HepG2 (cell line): ENCODE measurements around the gene GCN1.

Source experiments
- POLR2A ChIP-seq, 2 experiments: IDR thresholded peaks; 2 replicates each; pipeline ENCODE4 v1.6.1; 2011; ENCODE audit warnings: low read depth in 2 of 2, low read length in 2 of 2, mild to moderate bottlenecking in 1 of 2, moderate library complexity in 1 of 2; ENCODE audit not compliant: insufficient read depth in 1 of 2
- ZNF761 ChIP-seq: sonication (generic); formaldehyde crosslinking; conservative IDR thresholded peaks from 2 replicates; pipeline ENCODE4 v1.4.0; 2020; ENCODE audit warnings: mild to moderate bottlenecking, missing genetic modification reagents
- TF ChIP-seq, protein P1 (sequence below), 2 experiments: fragments of 450-650 bp in 1 of 2; sonication (generic) in 1 of 2; formaldehyde crosslinking in 1 of 2; IDR thresholded peaks; 2 replicates each; pipeline versions ENCODE4 v1.6.1 to v1.8.0; 2016 to 2022; ENCODE audit warnings: antibody characterized with exemption in 1 of 2, mild to moderate bottlenecking in 1 of 2, missing genetic modification reagents in 1 of 2
- TF ChIP-seq, protein P2 (sequence below): sonication (generic); formaldehyde crosslinking; conservative IDR thresholded peaks from 2 replicates; pipeline ENCODE4 v1.4.0; 2020; ENCODE audit warnings: missing genetic modification reagents

DNA sequence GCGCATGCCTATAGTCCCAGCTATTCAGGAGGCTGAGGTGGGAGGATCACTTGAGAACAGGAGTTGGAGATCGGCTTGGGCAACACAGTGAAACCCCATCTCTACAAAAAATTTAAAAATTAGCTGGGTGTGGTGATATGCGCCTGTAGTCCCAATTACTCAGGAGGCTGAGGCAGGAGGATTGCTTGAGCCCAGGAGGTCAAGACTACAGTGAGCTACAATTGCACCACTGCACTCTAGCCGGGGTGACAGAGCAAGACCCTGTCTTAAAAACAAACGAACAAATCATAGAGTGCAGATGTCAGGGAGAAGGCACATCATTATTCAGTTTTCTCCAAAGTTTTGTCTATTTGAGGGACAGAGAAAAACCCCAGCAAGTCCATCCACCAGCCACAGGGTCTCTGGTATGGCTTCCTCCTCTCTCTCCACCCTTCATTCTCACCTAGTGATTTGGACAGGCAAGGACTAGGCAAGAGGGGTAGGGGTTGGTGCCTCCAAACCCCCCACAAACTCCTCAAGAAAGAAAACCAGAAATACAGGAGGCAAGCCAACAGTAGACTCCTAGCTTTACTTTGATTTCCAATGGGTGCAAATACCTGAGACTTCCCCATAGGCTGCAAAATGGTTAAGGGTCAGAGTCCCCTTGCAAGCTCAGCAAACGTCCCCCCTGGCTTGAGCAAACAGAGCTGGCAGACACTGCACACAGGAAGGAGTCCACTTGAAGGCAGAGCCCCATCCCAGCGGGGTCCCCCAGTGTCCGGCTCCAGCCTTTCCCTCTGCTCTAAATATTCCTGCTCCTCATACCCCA, 32.9 kb upstream of the GCN1 start:
- TF ChIP-seq, protein P1, sequence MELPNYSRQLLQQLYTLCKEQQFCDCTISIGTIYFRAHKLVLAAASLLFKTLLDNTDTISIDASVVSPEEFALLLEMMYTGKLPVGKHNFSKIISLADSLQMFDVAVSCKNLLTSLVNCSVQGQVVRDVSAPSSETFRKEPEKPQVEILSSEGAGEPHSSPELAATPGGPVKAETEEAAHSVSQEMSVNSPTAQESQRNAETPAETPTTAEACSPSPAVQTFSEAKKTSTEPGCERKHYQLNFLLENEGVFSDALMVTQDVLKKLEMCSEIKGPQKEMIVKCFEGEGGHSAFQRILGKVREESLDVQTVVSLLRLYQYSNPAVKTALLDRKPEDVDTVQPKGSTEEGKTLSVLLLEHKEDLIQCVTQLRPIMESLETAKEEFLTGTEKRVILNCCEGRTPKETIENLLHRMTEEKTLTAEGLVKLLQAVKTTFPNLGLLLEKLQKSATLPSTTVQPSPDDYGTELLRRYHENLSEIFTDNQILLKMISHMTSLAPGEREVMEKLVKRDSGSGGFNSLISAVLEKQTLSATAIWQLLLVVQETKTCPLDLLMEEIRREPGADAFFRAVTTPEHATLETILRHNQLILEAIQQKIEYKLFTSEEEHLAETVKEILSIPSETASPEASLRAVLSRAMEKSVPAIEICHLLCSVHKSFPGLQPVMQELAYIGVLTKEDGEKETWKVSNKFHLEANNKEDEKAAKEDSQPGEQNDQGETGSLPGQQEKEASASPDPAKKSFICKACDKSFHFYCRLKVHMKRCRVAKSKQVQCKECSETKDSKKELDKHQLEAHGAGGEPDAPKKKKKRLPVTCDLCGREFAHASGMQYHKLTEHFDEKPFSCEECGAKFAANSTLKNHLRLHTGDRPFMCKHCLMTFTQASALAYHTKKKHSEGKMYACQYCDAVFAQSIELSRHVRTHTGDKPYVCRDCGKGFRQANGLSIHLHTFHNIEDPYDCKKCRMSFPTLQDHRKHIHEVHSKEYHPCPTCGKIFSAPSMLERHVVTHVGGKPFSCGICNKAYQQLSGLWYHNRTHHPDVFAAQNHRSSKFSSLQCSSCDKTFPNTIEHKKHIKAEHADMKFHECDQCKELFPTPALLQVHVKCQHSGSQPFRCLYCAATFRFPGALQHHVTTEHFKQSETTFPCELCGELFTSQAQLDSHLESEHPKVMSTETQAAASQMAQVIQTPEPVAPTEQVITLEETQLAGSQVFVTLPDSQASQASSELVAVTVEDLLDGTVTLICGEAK (IDR thresholded peaks at IDR 0.05) = no peak
- TF ChIP-seq, protein P1 (CRISPR knock-in tag; IDR thresholded peaks at IDR 0.05) = no peak
- TF ChIP-seq, protein P2, sequence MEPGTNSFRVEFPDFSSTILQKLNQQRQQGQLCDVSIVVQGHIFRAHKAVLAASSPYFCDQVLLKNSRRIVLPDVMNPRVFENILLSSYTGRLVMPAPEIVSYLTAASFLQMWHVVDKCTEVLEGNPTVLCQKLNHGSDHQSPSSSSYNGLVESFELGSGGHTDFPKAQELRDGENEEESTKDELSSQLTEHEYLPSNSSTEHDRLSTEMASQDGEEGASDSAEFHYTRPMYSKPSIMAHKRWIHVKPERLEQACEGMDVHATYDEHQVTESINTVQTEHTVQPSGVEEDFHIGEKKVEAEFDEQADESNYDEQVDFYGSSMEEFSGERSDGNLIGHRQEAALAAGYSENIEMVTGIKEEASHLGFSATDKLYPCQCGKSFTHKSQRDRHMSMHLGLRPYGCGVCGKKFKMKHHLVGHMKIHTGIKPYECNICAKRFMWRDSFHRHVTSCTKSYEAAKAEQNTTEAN (CRISPR knock-in tag) = no peak
- TF ChIP-seq ZNF761 (CRISPR knock-in tag) (no peak), POLR2A (IDR thresholded peaks at IDR 0.05; ENCODE audit: insufficient read depth in 1 of 2, low read depth in 2 of 2, low read length in 2 of 2) (peak; percentile 76)
